Thyroid gland (tissue), 4 donors: Measurements from ENCODE around the gene MRPL17. TPM values are rescaled to one million over a fixed set of nuclear protein-coding genes. Genes with fewer than 3 reads are reported as not detected.
"Not testable (repeated sequence)": the region's sequence is repeated elsewhere in the genome, so short reads cannot be mapped to it uniquely, and the experiment has no call there.

ENCODE experiments used
- DNase-seq, 2 donors: peaks; one replicate each; pipeline ENCODE4 v3.0.0-alpha.2; 2019
- H3K27ac ChIP-seq, 3 donors: fragments of 200-600 bp; sonication (generic); 1 replicate in 2 of 3; 2 replicates in 1 of 3; pipeline ENCODE4 v1.5.1; 2016 to 2019; ENCODE audit warnings: mild to moderate bottlenecking in 1 of 3, moderate library complexity in 1 of 3
- H3K27me3 ChIP-seq: fragments of 200-600 bp; sonication (generic); one replicate; pipeline ENCODE4 v1.5.1; 2019
- H3K36me3 ChIP-seq, 2 donors: fragments of 200-600 bp; sonication (generic); one replicate each; pipeline ENCODE4 v1.5.1; 2016 to 2019
- H3K4me1 ChIP-seq, 2 donors: fragments of 200-600 bp; sonication (generic); one replicate each; pipeline ENCODE4 v1.5.1; 2017 to 2019
- H3K4me3 ChIP-seq, 3 donors: fragments of 200-600 bp; sonication (generic); replicated peaks in 1 of 3; 1 replicate in 2 of 3; 2 replicates in 1 of 3; pipeline ENCODE4 v1.5.1; 2016; ENCODE audit warnings: mild to moderate bottlenecking in 1 of 3
- H3K9me3 ChIP-seq: fragments of 200-600 bp; sonication (generic); one replicate; pipeline ENCODE4 v1.5.1; 2017
- POLR2A ChIP-seq, 2 donors: fragments of 450-650 bp; IDR thresholded peaks; one replicate each; pipeline ENCODE4 v1.6.1; 2017; ENCODE audit warnings: antibody characterized with exemption in 2 of 2, mild to moderate bottlenecking in 2 of 2, moderate library complexity in 1 of 2
- whole genome bisulfite sequencing, 2 donors: methylation state at CpG; one replicate each; pipeline ENCODE4 v1.1.5; 2017; 5-methylcytosine and 5-hydroxymethylcytosine counted together
- intact Hi-C: fragments of 100-400 bp; cut with DNase I; formaldehyde crosslinking; loops from one replicate; pipeline ENCODE4 v1.15.1; 2023
- total RNA-seq, 4 donors: library from RNA; depleted of rRNA; stranded (reverse); fragments of >200 nt; gene quantifications; one replicate each; pipeline ENCODE4 v1.2.3, GENCODE V29; 2016
- TF ChIP-seq, protein P1 (sequence below), 6 experiments: fragments of 200-600 bp in 3 of 6; fragments of 450-650 bp in 3 of 6; sonication (generic) in 3 of 6; IDR thresholded peaks; one replicate each; pipeline ENCODE4 v1.5.1; 2016 to 2019; ENCODE audit warnings: antibody characterized with exemption in 6 of 6, mild to moderate bottlenecking in 2 of 6, inconsistent platforms in 1 of 6, moderate library complexity in 1 of 6

MRPL17 gene
- total RNA-seq, 4 donors from 2014 or later: 37.8 to 579 (median 144) TPM

DNA sequence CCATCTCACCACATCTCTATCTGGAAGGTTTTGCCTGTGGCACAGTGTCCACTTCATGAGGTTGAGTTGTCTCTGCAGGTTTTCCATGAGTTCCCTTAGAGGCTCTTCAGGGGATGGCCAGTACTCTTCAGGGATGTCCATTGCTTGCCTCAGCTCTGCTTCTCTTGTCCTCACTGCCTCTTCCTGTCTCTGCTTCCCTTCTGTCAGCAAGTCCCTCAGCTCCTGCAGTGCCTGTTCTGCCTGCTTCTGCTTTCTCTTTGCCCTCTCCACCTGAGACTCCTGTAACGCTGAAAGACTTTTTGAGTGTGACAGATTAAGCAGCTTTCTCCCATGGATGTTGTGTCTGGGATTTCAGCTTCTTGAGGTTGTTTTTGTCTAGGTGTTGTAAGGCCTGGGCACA lies 38.2 kb upstream of the MRPL17 start:
- 65 to 72% methylated on average over 1 of the region's 1 CpG for WGBS, 2 donors
- H3K27ac ChIP-seq: no peak overlapping the region
- intact Hi-C loops: no loop called here
- no peaks in the 10 kb centered on the region for H3K9me3 ChIP-seq
- H3K4me3 ChIP-seq: no peak overlapping the region
- H3K36me3 ChIP-seq: no peaks in the 10 kb centered on the region
- DNase-seq: no peak
- no peaks in the 10 kb centered on the region for H3K27me3 ChIP-seq
- TF ChIP-seq, protein P1, sequence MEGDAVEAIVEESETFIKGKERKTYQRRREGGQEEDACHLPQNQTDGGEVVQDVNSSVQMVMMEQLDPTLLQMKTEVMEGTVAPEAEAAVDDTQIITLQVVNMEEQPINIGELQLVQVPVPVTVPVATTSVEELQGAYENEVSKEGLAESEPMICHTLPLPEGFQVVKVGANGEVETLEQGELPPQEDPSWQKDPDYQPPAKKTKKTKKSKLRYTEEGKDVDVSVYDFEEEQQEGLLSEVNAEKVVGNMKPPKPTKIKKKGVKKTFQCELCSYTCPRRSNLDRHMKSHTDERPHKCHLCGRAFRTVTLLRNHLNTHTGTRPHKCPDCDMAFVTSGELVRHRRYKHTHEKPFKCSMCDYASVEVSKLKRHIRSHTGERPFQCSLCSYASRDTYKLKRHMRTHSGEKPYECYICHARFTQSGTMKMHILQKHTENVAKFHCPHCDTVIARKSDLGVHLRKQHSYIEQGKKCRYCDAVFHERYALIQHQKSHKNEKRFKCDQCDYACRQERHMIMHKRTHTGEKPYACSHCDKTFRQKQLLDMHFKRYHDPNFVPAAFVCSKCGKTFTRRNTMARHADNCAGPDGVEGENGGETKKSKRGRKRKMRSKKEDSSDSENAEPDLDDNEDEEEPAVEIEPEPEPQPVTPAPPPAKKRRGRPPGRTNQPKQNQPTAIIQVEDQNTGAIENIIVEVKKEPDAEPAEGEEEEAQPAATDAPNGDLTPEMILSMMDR (IDR thresholded peaks at IDR 0.05): no peak
- no peak for TF ChIP-seq POLR2A (IDR thresholded peaks at IDR 0.05)
- H3K4me1 ChIP-seq: no peaks in the 10 kb centered on the region

DNA sequence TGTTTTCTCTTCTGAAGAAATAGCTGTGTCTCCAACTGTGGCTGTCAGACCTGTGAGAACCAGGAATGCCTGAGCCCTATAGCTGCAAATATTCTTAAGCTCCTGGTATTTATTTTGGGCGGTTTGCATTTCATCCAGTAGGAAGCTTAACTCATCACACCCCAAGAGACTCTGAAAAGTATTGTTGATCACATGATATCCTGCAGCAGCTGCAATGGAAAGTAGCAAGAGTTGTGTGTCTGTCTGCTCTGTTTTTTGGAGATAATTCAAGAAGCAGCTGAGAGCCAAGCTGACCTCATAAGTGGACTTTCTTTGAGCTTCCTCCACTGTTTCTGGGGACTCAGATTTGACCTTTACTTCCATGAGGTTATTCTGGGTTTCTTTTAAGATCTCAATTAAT lies 36.4 kb upstream of the MRPL17 start:
- 57% methylated on average over 1 of the region's 1 CpG for WGBS, 2 donors
- Histone ChIP-seq H3K27ac (no peak overlapping the region), H3K4me1 (peaks cover 0 to 8% of the 10 kb centered on the region in 2 donors), H3K27me3 (no peaks in the 10 kb centered on the region), H3K4me3 (no peak overlapping the region), H3K36me3 (no peaks in the 10 kb centered on the region), H3K9me3 (no peaks in the 10 kb centered on the region)
- intact Hi-C loops: no loop called here
- TF ChIP-seq, protein P1 (IDR thresholded peaks at IDR 0.05): no peak
- TF ChIP-seq POLR2A (IDR thresholded peaks at IDR 0.05): no peak
- DNase-seq: no peak

DNA sequence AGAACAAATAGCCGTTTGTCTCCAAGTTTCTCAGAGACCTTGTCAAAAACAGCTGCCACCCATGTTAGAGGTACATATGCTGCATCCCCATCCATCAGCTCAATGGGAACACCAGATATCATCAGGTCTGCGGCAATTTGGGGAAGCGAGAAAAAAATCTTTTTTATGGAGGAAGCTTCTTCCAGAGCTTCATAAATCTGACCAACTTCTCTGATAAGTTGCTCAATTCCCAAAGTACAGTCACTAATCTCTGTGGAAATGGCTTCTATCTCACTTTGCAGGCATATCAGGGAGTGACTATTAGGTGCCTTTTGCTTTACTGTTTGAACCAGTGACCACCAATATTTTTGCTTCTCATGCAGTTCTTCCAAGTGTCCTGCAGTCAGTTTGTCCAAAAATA lies 34.3 kb upstream of the MRPL17 start:
- intact Hi-C loops: no loop called here
- H3K9me3 ChIP-seq: no peaks in the 10 kb centered on the region
- no peak for DNase-seq
- H3K4me1 ChIP-seq: peaks cover 7 to 19% of the 10 kb centered on the region in 2 donors
- 91 to 97% methylated on average over 3 of the region's 3 CpGs for WGBS, 2 donors
- no peak overlapping the region for H3K27ac ChIP-seq
- no peaks in the 10 kb centered on the region for H3K36me3 ChIP-seq
- no peak for TF ChIP-seq POLR2A (IDR thresholded peaks at IDR 0.05)
- TF ChIP-seq, protein P1 (IDR thresholded peaks at IDR 0.05): no peak
- no peaks in the 10 kb centered on the region for H3K27me3 ChIP-seq
- no peak overlapping the region for H3K4me3 ChIP-seq

DNA sequence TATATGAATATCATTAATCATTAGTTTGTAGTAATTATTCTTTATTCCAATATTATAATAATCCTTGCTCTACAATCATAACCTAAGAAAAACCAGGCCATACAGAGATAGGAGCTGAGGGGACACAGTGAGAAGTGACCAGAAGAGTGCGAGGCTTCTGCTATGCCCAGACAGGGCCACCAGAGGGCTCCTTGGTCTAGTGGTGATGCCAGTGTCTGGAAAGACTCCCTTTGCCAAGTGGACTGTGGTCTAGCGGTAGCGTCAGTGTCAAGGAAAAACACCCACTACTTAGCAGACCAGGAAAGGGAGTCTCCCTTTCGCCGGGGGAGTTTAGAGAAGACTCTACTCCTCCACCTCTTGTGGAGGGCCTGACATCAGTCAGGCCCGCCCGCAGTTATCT lies 28.4 kb upstream of the MRPL17 start:
- H3K27me3 ChIP-seq, H3K9me3 ChIP-seq, H3K27ac ChIP-seq, H3K4me3 ChIP-seq, H3K36me3 ChIP-seq, intact Hi-C loops: not testable (repeated sequence)
- peak; percentile 21 to 41 for DNase-seq
- WGBS, 2 donors: 86 to 96% methylated on average over 7 of the region's 7 CpGs
- peaks cover 7 to 19% of the 10 kb centered on the region in 2 donors for H3K4me1 ChIP-seq
- TF ChIP-seq, protein P1 (IDR thresholded peaks at IDR 0.05): peak in 3 of 6 experiments; percentile 17 to 36 (median 31)

DNA sequence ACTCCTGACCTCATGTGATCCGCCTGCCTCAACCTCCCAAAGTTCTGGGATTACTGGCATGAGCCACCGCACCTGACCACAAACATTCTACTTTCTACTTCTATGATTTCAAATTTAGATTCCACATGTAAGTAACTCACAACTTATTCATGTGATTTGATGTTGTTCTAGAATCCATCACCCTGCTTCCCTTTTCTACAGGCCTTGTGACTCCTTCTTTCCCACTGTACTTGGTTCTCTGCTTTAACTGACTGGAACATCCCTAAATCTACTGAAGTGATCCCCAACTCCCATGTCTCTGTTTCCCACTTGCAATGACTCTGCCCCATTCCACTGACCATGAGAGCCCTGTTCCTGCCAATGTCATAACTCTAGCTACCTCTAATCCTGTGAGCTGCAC lies 25.7 kb upstream of the MRPL17 start:
- TF ChIP-seq, protein P1 (IDR thresholded peaks at IDR 0.05): no peak
- TF ChIP-seq POLR2A (IDR thresholded peaks at IDR 0.05): no peak
- Histone ChIP-seq H3K27ac (no peak overlapping the region), H3K4me1 (peaks cover 4 to 7% of the 10 kb centered on the region in 2 donors), H3K27me3 (no peaks in the 10 kb centered on the region), H3K9me3 (no peaks in the 10 kb centered on the region), H3K36me3 (no peaks in the 10 kb centered on the region), H3K4me3 (no peak overlapping the region)
- intact Hi-C loops: loop anchor here (10.0 kb wide), 2 partner anchors 46 to 174 kb away; no protein-coding TSS in a partner anchor
- WGBS, 2 donors: 95 to 98% methylated on average over 2 of the region's 2 CpGs
- DNase-seq: no peak
